Lower leg skin (tissue), 3 donors: ENCODE data around the gene PITPNM3.

ENCODE experiments used
- CTCF ChIP-seq, 3 donors: fragments of 450-650 bp; IDR thresholded peaks; one replicate each; pipeline ENCODE4 v1.5.1; 2016; ENCODE audit warnings: antibody characterized with exemption in 3 of 3, mild to moderate bottlenecking in 3 of 3, moderate library complexity in 2 of 3
- POLR2A ChIP-seq, 2 donors: fragments of 450-650 bp; IDR thresholded peaks; one replicate each; pipeline ENCODE4 v1.6.1; 2016 to 2017; ENCODE audit warnings: antibody characterized with exemption in 2 of 2, mild to moderate bottlenecking in 1 of 2, moderate library complexity in 1 of 2

GRCh38 chr17:6502142-6502541, 54.2 kb downstream of the PITPNM3 start:
- TF ChIP-seq POLR2A (IDR thresholded peaks at IDR 0.05) = no peak
- no peak for TF ChIP-seq CTCF (IDR thresholded peaks at IDR 0.05)
